HepG2 (cell line): ENCODE results near the gene MAP2K2. TPM values are rescaled to one million over a fixed set of nuclear protein-coding genes. Genes with fewer than 3 reads are reported as not detected.

ENCODE experiments used
- BCL3 ChIP-seq: sonication (generic); formaldehyde crosslinking; IDR thresholded peaks from 2 replicates; pipeline ENCODE4 v1.5.1; 2020; ENCODE audit warnings: mild to moderate bottlenecking, missing genetic modification reagents, moderate library complexity
- CCAR2 ChIP-seq: fragments of 200-400 bp; formaldehyde crosslinking; optimal IDR thresholded peaks from 2 replicates; pipeline ENCODE3; 2018; ENCODE audit warnings: low read depth, mild to moderate bottlenecking, low read length, moderate library complexity
- CHD2 ChIP-seq: IDR thresholded peaks from 2 replicates; pipeline ENCODE4 v1.6.1; 2011; ENCODE audit warnings: low read depth, low read length, improper control_type of control experiment
- DMAP1 ChIP-seq: IDR thresholded peaks from 2 replicates; pipeline ENCODE4 v1.6.1; 2016
- MAFF ChIP-seq: IDR thresholded peaks from 2 replicates; pipeline ENCODE4 v1.6.1; 2011; ENCODE audit warnings: low read depth, low read length, improper control_type of control experiment
- MLX ChIP-seq: IDR thresholded peaks from 2 replicates; pipeline ENCODE4 v1.6.1; 2016
- MTA3 ChIP-seq: sonication (generic); formaldehyde crosslinking; IDR thresholded peaks from 2 replicates; pipeline ENCODE4 v1.4.0; 2020; ENCODE audit warnings: missing genetic modification reagents
- NONO ChIP-seq, 2 experiments: fragments of 450-650 bp in 1 of 2; sonication (generic) in 1 of 2; formaldehyde crosslinking in 1 of 2; IDR thresholded peaks in 1 of 2; conservative IDR thresholded peaks in 1 of 2; 2 replicates each; pipeline versions ENCODE4 v1.6.1 to v1.8.0; 2017 to 2022; ENCODE audit warnings: mild to moderate bottlenecking in 1 of 2, missing genetic modification reagents in 1 of 2, moderate library complexity in 1 of 2
- SYNCRIP ChIP-seq: fragments of 200-400 bp; formaldehyde crosslinking; IDR thresholded peaks from 2 replicates; pipeline ENCODE4 v1.6.1; 2018; ENCODE audit warnings: mild to moderate bottlenecking, low read depth, low read length; ENCODE audit not compliant: insufficient read depth
- ZBTB2 ChIP-seq: sonication (generic); formaldehyde crosslinking; IDR thresholded peaks from 2 replicates; pipeline ENCODE4 v1.8.0; 2022; ENCODE audit warnings: low read depth, missing genetic modification reagents
- ZNF382 ChIP-seq: sonication (generic); formaldehyde crosslinking; IDR thresholded peaks from 2 replicates; pipeline ENCODE4 v1.5.0; 2020; ENCODE audit warnings: missing genetic modification reagents, mild to moderate bottlenecking, borderline replicate concordance
- ZNF414 ChIP-seq: sonication (generic); formaldehyde crosslinking; IDR thresholded peaks from 2 replicates; pipeline ENCODE4 v1.5.0; 2020; ENCODE audit warnings: missing genetic modification reagents
- ZNF567 ChIP-seq: sonication (generic); formaldehyde crosslinking; IDR thresholded peaks from 2 replicates; pipeline ENCODE4 v1.8.1; 2023; ENCODE audit warnings: mild to moderate bottlenecking, missing genetic modification reagents, borderline replicate concordance
- ZNF597 ChIP-seq: sonication (generic); formaldehyde crosslinking; IDR thresholded peaks from 2 replicates; pipeline ENCODE4 v1.5.0; 2020; ENCODE audit warnings: missing genetic modification reagents
- ZNF609 ChIP-seq: sonication (generic); formaldehyde crosslinking; IDR thresholded peaks from 2 replicates; pipeline ENCODE4 v1.4.0; 2020; ENCODE audit warnings: mild to moderate bottlenecking, missing genetic modification reagents, borderline replicate concordance
- ZNF839 ChIP-seq: sonication (generic); formaldehyde crosslinking; IDR thresholded peaks from 2 replicates; pipeline ENCODE4 v1.4.0; 2020; ENCODE audit warnings: missing genetic modification reagents, mild to moderate bottlenecking, borderline replicate concordance
- polyA plus RNA-seq, 8 experiments: library from polyadenylated mRNA; depleted of rRNA in 3 of 8; stranded (reverse) in 7 of 8; unstranded in 1 of 8; fragments of >200 nt; fragmentation: Illumina TruSeq in 4 of 8; extraction: Trizol in 4 of 8; gene quantifications; 2 replicates each; pipeline versions ENCODE4 v1.2.1 to v1.2.3, GENCODE V29; 2011 to 2016; ENCODE audit warnings: low read depth in 4 of 8, missing spikeins in 1 of 8, mixed read lengths in 1 of 8; ENCODE audit not compliant: insufficient read depth in 1 of 8
- total RNA-seq, 5 experiments: library from RNA; depleted of rRNA; stranded (reverse); fragments of >200 nt; fragmentation: Illumina TruSeq; extraction: Trizol; gene quantifications; 2 replicates each; pipeline ENCODE4 v1.2.3, GENCODE V29; 2016; ENCODE audit warnings: low read depth in 1 of 5

Gene MAP2K2
- total and polyA plus RNA-seq, 2 of the 13 experiments (the other 11 are each of a cell fraction or from before 2014, with no cell fraction given): 70.3 to 80.9 TPM

- TF ChIP-seq ZNF414 (CRISPR knock-in tag) (peak; percentile 52; the same call in 1 of the 2 replicates), NONO (IDR thresholded peaks at IDR 0.05) (no peak), NONO (CRISPR knock-in tag; conservative IDR thresholded peaks at IDR 0.05) (peak; percentile 62), DMAP1 (CRISPR knock-in tag) (peak; percentile 82), ZNF597 (CRISPR knock-in tag) (no peak), CCAR2 (no peak), ZNF567 (CRISPR knock-in tag) (peak; percentile 79; the same call in 1 of the 2 replicates), ZNF839 (0 out of 2 replicates have a peak, but pooled peaks have one; percentile 38), ZNF382 (no peak), MAFF (peak; percentile 5; the same call in 1 of the 2 replicates), MTA3 (CRISPR knock-in tag) (no peak), ZBTB2 (CRISPR knock-in tag) (no peak), ZNF609 (CRISPR knock-in tag) (peak; percentile 40; the same call in 1 of the 2 replicates), MLX (CRISPR knock-in tag) (peak; percentile 69; the same call in 1 of the 2 replicates), SYNCRIP (no peak), CHD2 (peak; percentile 100), BCL3 (peak; percentile 59)
Observed at GRCh38 chr19:4123615-4124568, at the start of gene MAP2K2 (continued).
